ENCODE results near the gene DND1. TPM values are rescaled to one million over a fixed set of nuclear protein-coding genes. Genes with fewer than 3 reads are reported as not detected.

Gene DND1
- total and polyA plus RNA-seq, 4 donors, result 0.40 to 2.4 (median 0.72) TPM; not detected in 1

DNA sequence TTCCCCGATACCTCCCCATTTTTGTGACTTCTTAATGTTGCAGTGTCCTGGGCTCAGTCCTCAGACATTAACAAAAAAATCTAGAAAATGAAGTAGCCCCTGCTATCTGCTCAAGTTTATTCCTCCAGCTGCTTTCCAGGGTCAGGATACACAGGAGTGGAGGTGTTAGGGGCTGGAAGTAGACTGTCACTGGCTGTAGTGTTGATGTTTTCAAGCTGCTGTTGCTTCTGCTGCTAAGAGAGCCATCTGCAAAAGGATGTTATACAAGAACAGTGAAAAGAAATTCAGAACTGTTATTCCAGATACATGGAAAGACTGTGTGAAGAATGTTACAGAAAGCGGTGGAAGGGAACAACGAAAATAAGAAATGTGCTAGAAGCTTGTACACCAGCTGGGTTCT is 51.1 kb downstream of the DND1 start:
- no peak for DNase-seq (ENCODE audit: low read depth in 4 of 6, low spot score in 6 of 6)
- H3K4me1 ChIP-seq (ENCODE audit: control insufficient read depth, insufficient read depth, low read length), result no peaks in the 10 kb centered on the region
- H3K27me3 ChIP-seq (ENCODE audit: control insufficient read depth, insufficient read depth, low read length), result no peaks in the 10 kb centered on the region
- H3K36me3 ChIP-seq (ENCODE audit: control insufficient read depth, insufficient read depth, low read length), result no peaks in the 10 kb centered on the region
- no peak overlapping the region for H3K4me3 ChIP-seq (ENCODE audit: low read depth, low read length)
- no peak overlapping the region for H3K27ac ChIP-seq (ENCODE audit: low read depth, low read length)
- 100% methylated on average over 3 of the region's 3 CpGs for WGBS (ENCODE audit: insufficient coverage)
- no peaks in the 10 kb centered on the region for H3K9me3 ChIP-seq (ENCODE audit: control insufficient read depth, insufficient read depth, low read length)

Small RNA genes within 50 kb of the gene (small RNA-seq; reads per million reads assigned to genes)
- gene VTRNA1-1 (ENCODE audit: low replicate concordance) (11.5 reads per million, percentile 96 among the genes with 10 or more reads in this experiment), gene VTRNA1-2 (ENCODE audit: low replicate concordance) (not detected)

Other genes starting within 250 kb of the DND1 start
- gene EIF4EBP3, start 125.9 kb downstream of the DND1 start, total RNA-seq, result 1 to 10 TPM in 1 of 2 donors, under 1 TPM in 1; 0.40 to 4.5 TPM
- 1 to 10 TPM; 3.2 to 6.9 TPM for gene EIF4EBP3, start 125.9 kb downstream of the DND1 start, polyA plus RNA-seq (ENCODE audit: insufficient read length in 2 of 2)
- 10 to 100 TPM; 23.3 to 36.1 TPM for gene SRA1, start 116.1 kb downstream of the DND1 start, total RNA-seq
- gene SRA1, start 116.1 kb downstream of the DND1 start, polyA plus RNA-seq (ENCODE audit: insufficient read length in 2 of 2), result 10 to 100 TPM; 44.3 to 53.3 TPM
- gene APBB3, start 109.0 kb downstream of the DND1 start, total RNA-seq, result 10 to 100 TPM; 32.3 to 34.6 TPM
- gene APBB3, start 109.0 kb downstream of the DND1 start, polyA plus RNA-seq (ENCODE audit: insufficient read length in 2 of 2), result 10 to 100 TPM; 52.6 to 90.1 TPM
- 10 to 100 TPM; 10.0 to 14.4 TPM for gene SLC35A4, start 108.7 kb downstream of the DND1 start, total RNA-seq
- 10 to 100 TPM; 64.1 to 69.0 TPM for gene SLC35A4, start 108.7 kb downstream of the DND1 start, polyA plus RNA-seq (ENCODE audit: insufficient read length in 2 of 2)
- 10 to 100 TPM; 38.3 to 42.4 TPM for gene CD14, start 40.4 kb downstream of the DND1 start, total RNA-seq
- 10 to 100 TPM in 1 of 2 donors, 1 to 10 TPM in 1; 7.9 to 11.3 TPM for gene CD14, start 40.4 kb downstream of the DND1 start, polyA plus RNA-seq (ENCODE audit: insufficient read length in 2 of 2)
- 1 to 10 TPM; 6.7 to 9.3 TPM for gene TMCO6, start 34.1 kb downstream of the DND1 start, total RNA-seq
- 10 to 100 TPM; 11.6 to 16.2 TPM for gene TMCO6, start 34.1 kb downstream of the DND1 start, polyA plus RNA-seq (ENCODE audit: insufficient read length in 2 of 2)
- 10 to 100 TPM; 43.1 to 86.1 TPM for gene NDUFA2, start 25.9 kb downstream of the DND1 start, total RNA-seq
- 10 to 100 TPM; 95.1 to 96.2 TPM for gene NDUFA2, start 25.9 kb downstream of the DND1 start, polyA plus RNA-seq (ENCODE audit: insufficient read length in 2 of 2)
- 100 to 1,000 TPM in 1 of 2 donors, 10 to 100 TPM in 1; 62.7 to 119 TPM for gene IK, start 25.7 kb downstream of the DND1 start, total RNA-seq
- 100 to 1,000 TPM; 141 to 149 TPM for gene IK, start 25.7 kb downstream of the DND1 start, polyA plus RNA-seq (ENCODE audit: insufficient read length in 2 of 2)
- 10 to 100 TPM in 1 of 2 donors, 1 to 10 TPM in 1; 9.4 to 11.7 TPM for gene WDR55, start 8.7 kb downstream of the DND1 start, total RNA-seq
- 10 to 100 TPM; 15.9 to 22.1 TPM for gene WDR55, start 8.7 kb downstream of the DND1 start, polyA plus RNA-seq (ENCODE audit: insufficient read length in 2 of 2)
- gene HARS1, start 17.8 kb upstream of the DND1 start, total RNA-seq, result 10 to 100 TPM; 51.4 to 65.1 TPM
- gene HARS1, start 17.8 kb upstream of the DND1 start, polyA plus RNA-seq (ENCODE audit: insufficient read length in 2 of 2), result 100 to 1,000 TPM in 1 of 2 donors, 10 to 100 TPM in 1; 86.3 to 100 TPM
- 10 to 100 TPM; 24.7 to 36.6 TPM for gene HARS2, start 17.9 kb upstream of the DND1 start, total RNA-seq
- gene HARS2, start 17.9 kb upstream of the DND1 start, polyA plus RNA-seq (ENCODE audit: insufficient read length in 2 of 2), result 10 to 100 TPM; 36.9 to 45.9 TPM
- 100 to 1,000 TPM in 1 of 2 donors, 10 to 100 TPM in 1; 36.5 to 102 TPM for gene ZMAT2, start 26.9 kb upstream of the DND1 start, total RNA-seq
- gene ZMAT2, start 26.9 kb upstream of the DND1 start, polyA plus RNA-seq (ENCODE audit: insufficient read length in 2 of 2), result 100 to 1,000 TPM; 103 to 109 TPM
- 1 to 10 TPM; 1.0 to 4.5 TPM for gene PCDHA1, start 112.6 kb upstream of the DND1 start, total RNA-seq
- 1 to 10 TPM; 6.5 to 9.7 TPM for gene PCDHA1, start 112.6 kb upstream of the DND1 start, polyA plus RNA-seq (ENCODE audit: insufficient read length in 2 of 2)
- gene PCDHA2, start 121.3 kb upstream of the DND1 start, total RNA-seq, result 1 to 10 TPM in 1 of 2 donors, under 1 TPM in 1; 0.99 to 3.3 TPM
- 1 to 10 TPM; 4.6 to 5.7 TPM for gene PCDHA2, start 121.3 kb upstream of the DND1 start, polyA plus RNA-seq (ENCODE audit: insufficient read length in 2 of 2)
- gene PCDHA3, start 127.5 kb upstream of the DND1 start, total RNA-seq, result 1 to 10 TPM; 2.1 to 8.3 TPM
- gene PCDHA3, start 127.5 kb upstream of the DND1 start, polyA plus RNA-seq (ENCODE audit: insufficient read length in 2 of 2), result 10 to 100 TPM in 1 of 2 donors, 1 to 10 TPM in 1; 9.5 to 13.2 TPM
- 1 to 10 TPM; 3.2 to 8.6 TPM for gene PCDHA4, start 133.5 kb upstream of the DND1 start, total RNA-seq
- gene PCDHA4, start 133.5 kb upstream of the DND1 start, polyA plus RNA-seq (ENCODE audit: insufficient read length in 2 of 2), result 1 to 10 TPM; 5.9 to 8.7 TPM
- 1 to 10 TPM; 1.4 to 3.0 TPM for gene PCDHA5, start 148.0 kb upstream of the DND1 start, total RNA-seq
- gene PCDHA5, start 148.0 kb upstream of the DND1 start, polyA plus RNA-seq (ENCODE audit: insufficient read length in 2 of 2), result 1 to 10 TPM; 3.7 to 4.4 TPM
- gene PCDHA6, start 154.4 kb upstream of the DND1 start, total RNA-seq, result 1 to 10 TPM; 3.0 to 6.9 TPM
- gene PCDHA6, start 154.4 kb upstream of the DND1 start, polyA plus RNA-seq (ENCODE audit: insufficient read length in 2 of 2), result 10 to 100 TPM; 12.8 to 12.9 TPM
- 1 to 10 TPM; 1.8 to 4.8 TPM for gene PCDHA7, start 160.7 kb upstream of the DND1 start, total RNA-seq
- 1 to 10 TPM; 6.2 to 6.4 TPM for gene PCDHA7, start 160.7 kb upstream of the DND1 start, polyA plus RNA-seq (ENCODE audit: insufficient read length in 2 of 2)
- gene PCDHA8, start 167.6 kb upstream of the DND1 start, total RNA-seq, result 1 to 10 TPM in 1 of 2 donors, under 1 TPM in 1; 0.99 to 2.2 TPM
- 1 to 10 TPM in 1 of 2 donors, under 1 TPM in 1; 0.63 to 4.3 TPM for gene PCDHA8, start 167.6 kb upstream of the DND1 start, polyA plus RNA-seq (ENCODE audit: insufficient read length in 2 of 2)
- gene PCDHA9, start 174.8 kb upstream of the DND1 start, total RNA-seq, result 1 to 10 TPM; 1.2 to 4.1 TPM
- gene PCDHA9, start 174.8 kb upstream of the DND1 start, polyA plus RNA-seq (ENCODE audit: insufficient read length in 2 of 2), result 1 to 10 TPM in 1 of 2 donors, under 1 TPM in 1; 0.11 to 3.5 TPM
- 1 to 10 TPM; 2.6 to 4.6 TPM for gene PCDHA10, start 182.3 kb upstream of the DND1 start, total RNA-seq
- 10 to 100 TPM in 1 of 2 donors, 1 to 10 TPM in 1; 1.1 to 10.8 TPM for gene PCDHA10, start 182.3 kb upstream of the DND1 start, polyA plus RNA-seq (ENCODE audit: insufficient read length in 2 of 2)
- 10 to 100 TPM in 1 of 2 donors, 1 to 10 TPM in 1; 3.0 to 10.8 TPM for gene PCDHA11, start 195.4 kb upstream of the DND1 start, total RNA-seq
- 10 to 100 TPM; 10.6 to 13.0 TPM for gene PCDHA11, start 195.4 kb upstream of the DND1 start, polyA plus RNA-seq (ENCODE audit: insufficient read length in 2 of 2)
- 1 to 10 TPM; 2.5 to 3.8 TPM for gene PCDHA12, start 201.7 kb upstream of the DND1 start, total RNA-seq
- gene PCDHA12, start 201.7 kb upstream of the DND1 start, polyA plus RNA-seq (ENCODE audit: insufficient read length in 2 of 2), result 1 to 10 TPM; 3.4 to 4.8 TPM
- gene PCDHA13, start 208.5 kb upstream of the DND1 start, total RNA-seq, result 10 to 100 TPM in 1 of 2 donors, 1 to 10 TPM in 1; 1.9 to 12.4 TPM
- gene PCDHA13, start 208.5 kb upstream of the DND1 start, polyA plus RNA-seq (ENCODE audit: insufficient read length in 2 of 2), result 1 to 10 TPM; 3.6 to 5.7 TPM